Measurements from ENCODE around the gene ZNF598. TPM values are rescaled to one million over a fixed set of nuclear protein-coding genes. Genes with fewer than 3 reads are reported as not detected.

Gene ZNF598
- total RNA-seq, 1 experiment from 2014 or later, result 22.9 TPM

DNA sequence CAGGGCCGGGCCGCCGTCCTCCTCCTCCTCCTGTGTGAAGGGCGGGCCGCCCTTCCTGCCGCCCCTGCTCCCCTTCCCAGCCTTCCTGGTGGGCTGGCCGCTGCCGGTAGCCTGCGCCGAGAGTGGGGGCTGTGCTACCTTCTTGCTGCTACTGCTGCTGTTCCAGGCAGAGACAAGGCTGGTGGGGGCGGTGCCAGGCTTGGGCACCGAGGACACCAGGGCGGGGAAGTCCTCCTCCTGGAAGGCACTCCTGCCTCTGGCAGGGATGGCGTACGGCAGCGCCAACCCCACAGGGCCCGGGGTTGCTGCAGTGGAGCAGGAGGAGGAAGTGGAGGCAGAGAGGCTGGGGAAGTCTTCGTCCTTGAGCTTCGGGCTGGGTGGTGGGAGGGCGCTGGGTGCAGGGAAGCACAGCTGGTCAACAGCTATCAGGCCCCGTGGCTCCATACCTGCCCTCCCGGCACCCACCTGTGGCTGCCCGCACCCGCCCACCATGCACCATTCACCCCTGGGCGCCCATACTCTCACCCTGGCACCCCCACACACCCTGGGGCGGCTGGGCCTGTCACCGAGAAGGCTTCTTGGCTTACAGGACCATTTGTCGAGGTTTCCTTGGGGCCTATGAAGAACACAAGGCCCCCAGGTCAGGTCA lies 9.6 kb downstream of the ZNF598 start:
- no peak overlapping the region for H3K4me3 ChIP-seq
- no peaks in the 10 kb centered on the region for H3K9me3 ChIP-seq (replicated peaks)
- peaks cover 32% of the 10 kb centered on the region for H3K36me3 ChIP-seq
- no peak overlapping the region for H3K27ac ChIP-seq
- DNase-seq, result no peak
- H3K4me1 ChIP-seq, result peaks cover 10% of the 10 kb centered on the region; the same call in 1 of the 2 replicates
- H3K27me3 ChIP-seq, result no peaks in the 10 kb centered on the region

DNA sequence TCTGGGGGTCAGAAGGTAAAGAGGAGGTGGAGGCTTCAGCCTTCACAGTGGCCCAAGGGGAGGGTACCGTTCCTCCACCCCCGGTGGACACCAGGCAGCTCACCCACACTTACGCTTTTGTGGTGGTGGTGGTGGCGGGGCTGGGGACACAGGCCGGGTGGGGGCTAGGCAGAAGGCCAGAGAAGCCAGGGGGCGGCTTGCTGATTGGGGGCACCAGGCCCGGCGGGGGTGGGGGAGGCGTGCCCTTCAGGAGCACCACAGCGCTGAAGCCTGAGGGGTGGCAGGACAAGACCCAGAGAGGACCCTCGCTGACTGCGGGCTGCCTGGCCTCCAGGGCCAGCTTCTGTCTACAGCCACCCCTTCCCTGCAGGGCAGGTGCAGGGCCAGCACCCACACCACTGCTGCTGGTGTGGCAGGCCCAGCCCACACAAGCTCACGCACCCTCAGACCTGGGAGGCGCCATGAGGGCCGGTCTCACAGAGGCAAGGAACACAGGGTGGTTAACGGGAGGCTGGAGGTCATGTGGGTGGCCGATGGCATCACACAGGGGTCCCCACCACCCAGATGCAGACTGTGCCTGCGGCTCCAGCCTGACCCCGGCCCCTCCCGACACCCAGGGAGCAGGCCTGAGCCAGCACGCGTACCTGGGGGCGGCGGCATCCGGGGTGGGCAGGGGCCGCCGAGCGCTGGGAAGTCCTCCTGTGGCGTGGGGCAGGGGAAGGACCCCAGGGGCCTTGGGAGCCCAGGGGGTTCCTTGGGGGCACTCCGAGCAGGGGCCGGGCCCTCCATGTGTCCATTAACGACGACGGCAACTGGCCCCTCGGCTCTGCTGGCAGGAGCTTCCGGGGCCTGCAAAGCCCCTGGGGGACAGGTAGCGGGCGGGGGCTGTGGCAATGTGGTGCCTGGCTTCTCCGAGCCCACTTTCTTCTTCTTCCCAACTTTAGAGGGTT lies 10.5 kb downstream of the ZNF598 start:
- Histone ChIP-seq H3K36me3 (peaks cover 32% of the 10 kb centered on the region), H3K9me3 (replicated peaks) (no peaks in the 10 kb centered on the region), H3K27me3 (no peaks in the 10 kb centered on the region), H3K4me3 (no peak overlapping the region), H3K27ac (no peak overlapping the region), H3K4me1 (peaks cover 2% of the 10 kb centered on the region; the same call in 1 of the 2 replicates)
- DNase-seq, result no peak

DNA sequence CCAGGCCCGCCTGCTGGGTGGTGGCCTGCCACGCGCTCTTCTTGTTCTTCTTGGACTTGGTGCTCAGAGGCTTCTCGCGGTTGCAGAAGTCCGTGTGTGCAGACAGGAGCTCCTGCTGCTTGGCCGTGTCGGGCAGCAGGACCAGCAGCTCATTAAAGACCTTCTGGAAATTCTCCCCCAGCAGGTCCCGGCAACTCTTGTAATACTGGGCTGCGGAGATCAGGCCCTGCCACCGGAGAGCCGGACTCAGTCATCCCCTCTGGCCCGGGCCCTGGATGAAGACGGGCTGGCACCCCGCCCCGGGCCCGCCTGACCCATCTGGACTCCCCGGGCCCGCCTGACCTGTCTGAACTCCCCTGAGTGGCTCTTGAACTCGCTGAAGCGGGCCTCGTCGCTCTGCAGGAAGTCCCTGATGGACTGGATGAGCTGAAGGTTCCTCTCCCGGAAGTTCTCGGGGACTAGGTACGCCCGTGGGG lies 11.2 kb downstream of the ZNF598 start:
- peaks cover 32% of the 10 kb centered on the region for H3K36me3 ChIP-seq
- H3K4me1 ChIP-seq, result no peaks in the 10 kb centered on the region
- DNase-seq, result no peak
- H3K27ac ChIP-seq, result no peak overlapping the region
- no peak overlapping the region for H3K4me3 ChIP-seq
- no peaks in the 10 kb centered on the region for H3K27me3 ChIP-seq
- H3K9me3 ChIP-seq (replicated peaks), result no peaks in the 10 kb centered on the region

DNA sequence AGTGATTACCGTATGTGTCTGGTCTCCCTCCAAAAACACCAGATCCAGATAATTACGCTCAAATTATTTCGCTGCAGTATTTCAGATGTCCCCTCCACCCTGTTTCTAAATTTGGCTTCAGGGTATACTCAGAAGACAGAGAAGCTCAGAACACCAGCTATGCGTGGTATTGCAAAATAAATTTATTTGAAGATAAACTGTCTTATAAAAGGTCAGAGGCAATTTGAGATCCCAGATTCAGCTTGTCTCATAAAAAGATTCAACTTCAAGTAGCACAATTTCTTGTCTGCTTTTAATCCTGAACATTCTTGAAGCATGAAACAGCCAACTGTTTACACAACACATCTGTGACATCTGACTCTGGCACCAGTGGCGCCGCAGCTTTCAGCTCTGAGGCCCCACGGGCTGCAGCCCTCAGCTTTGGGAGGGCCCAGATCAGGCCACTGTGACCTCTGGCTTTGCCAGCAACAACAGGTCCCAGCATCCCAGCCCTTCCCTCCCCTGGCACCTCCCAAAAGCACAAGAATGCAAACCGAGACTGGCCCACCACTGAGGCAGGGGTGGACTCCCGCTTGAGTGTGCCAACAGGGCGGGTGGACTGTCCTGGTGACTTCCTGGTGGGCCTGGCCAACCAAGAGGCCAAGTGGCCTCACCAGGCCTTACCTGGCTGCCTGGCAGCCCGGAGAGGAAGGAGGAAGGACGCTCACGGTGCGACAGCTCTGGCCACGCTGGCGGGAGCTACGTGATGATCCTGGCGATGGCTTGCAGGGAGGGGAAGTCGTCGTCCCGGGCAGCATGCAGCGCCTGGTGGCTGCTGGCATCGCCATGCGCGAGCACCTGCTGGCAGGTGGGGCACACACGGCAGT lies 11.9 kb downstream of the ZNF598 start:
- Histone ChIP-seq H3K36me3 (peaks cover 25% of the 10 kb centered on the region), H3K9me3 (replicated peaks) (no peaks in the 10 kb centered on the region), H3K4me3 (no peak overlapping the region), H3K27ac (no peak overlapping the region), H3K4me1 (no peaks in the 10 kb centered on the region), H3K27me3 (no peaks in the 10 kb centered on the region)
- DNase-seq, result no peak

DNA sequence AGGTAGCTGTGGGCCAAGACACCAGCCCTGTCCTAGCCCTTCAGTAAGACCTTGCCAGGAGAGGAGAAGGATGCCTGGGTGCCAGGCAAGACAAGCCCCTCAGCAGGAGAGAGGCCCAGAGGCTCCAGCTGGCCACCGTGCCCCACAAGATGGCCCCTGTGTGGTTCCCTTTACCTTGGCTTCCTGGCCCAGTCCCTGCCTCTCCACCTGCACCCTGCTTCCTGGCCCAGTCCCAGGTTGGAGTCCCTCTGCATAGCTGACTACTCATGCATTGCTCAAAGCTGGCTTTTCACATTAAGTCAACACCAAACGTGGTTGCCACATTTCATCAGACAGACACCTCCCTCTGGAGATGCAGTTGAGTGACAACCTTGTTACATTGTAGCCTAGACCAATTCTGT lies 15.9 kb downstream of the ZNF598 start:
- Histone ChIP-seq H3K27ac (no peak overlapping the region), H3K36me3 (peaks cover 4% of the 10 kb centered on the region; the same call in 1 of the 2 replicates), H3K27me3 (peaks cover 8% of the 10 kb centered on the region), H3K4me1 (no peaks in the 10 kb centered on the region; the same call in 1 of the 2 replicates), H3K9me3 (replicated peaks) (no peaks in the 10 kb centered on the region), H3K4me3 (no peak overlapping the region)
- no peak for DNase-seq

DNA sequence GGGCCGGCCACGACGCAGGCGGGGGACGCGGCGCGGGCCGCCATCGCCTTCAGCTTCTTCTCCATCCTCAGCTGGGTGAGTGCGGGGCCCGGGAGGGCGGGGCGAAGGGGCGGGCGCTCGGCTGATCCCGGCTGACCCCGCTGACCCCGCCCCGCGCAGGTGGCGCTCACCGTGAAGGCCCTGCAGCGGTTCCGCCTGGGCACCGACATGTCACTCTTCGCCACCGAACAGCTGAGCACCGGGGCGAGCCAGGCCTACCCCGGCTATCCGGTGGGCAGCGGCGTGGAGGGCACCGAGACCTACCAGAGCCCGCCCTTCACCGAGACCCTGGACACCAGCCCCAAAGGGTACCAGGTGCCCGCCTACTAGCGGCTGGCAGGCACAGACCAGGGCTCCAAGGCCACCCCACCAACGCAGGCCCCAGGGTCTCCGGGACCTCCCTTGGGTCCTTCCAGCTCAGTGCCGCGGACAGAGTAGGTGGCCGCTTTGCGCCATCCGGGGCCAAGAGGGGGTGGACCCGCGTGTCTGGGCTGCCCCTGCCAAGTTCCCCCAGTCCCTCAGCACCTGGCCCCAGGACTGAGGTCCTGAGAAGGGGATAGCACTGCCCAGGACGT lies 16.8 kb downstream of the ZNF598 start:
- Histone ChIP-seq H3K4me3 (no peak overlapping the region), H3K27me3 (peaks cover 8% of the 10 kb centered on the region), H3K9me3 (replicated peaks) (no peaks in the 10 kb centered on the region), H3K36me3 (peaks cover 4% of the 10 kb centered on the region; the same call in 1 of the 2 replicates), H3K4me1 (no peaks in the 10 kb centered on the region; the same call in 1 of the 2 replicates), H3K27ac (no peak overlapping the region)
- DNase-seq, result no peak

DNA sequence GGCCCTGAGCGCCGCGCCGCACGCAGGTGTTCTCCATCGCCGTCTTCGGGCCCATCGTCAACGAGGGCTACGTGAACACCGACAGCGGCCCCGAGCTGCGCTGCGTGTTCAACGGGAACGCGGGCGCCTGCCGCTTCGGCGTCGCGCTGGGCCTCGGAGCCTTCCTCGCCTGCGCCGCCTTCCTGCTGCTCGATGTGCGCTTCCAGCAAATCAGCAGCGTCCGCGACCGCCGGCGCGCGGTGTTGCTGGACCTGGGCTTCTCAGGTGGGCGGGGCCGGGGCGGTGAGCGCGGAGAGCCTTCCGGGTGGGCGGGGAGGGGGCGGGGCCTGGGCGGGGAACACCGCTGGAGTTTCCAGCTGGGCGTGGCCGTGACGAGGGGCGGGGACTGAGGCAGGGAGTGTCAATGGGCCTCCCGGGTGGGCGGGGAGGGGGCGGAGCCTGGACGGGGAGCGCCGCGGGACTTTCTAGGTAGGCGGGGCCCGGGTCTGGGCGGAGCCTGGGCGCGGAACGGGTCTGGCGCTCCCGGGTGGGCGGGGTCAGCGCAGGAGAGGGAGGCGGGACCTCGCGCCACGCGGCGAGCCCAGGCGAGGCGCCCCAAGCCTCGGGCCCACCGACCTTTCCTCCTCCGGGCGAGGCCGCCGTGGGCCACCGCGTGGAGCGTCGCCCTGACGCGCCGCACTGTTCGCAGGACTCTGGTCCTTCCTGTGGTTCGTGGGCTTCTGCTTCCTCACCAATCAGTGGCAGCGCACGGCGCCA lies 17.5 kb downstream of the ZNF598 start:
- H3K27me3 ChIP-seq, result peaks cover 8% of the 10 kb centered on the region
- H3K4me3 ChIP-seq, result no peak overlapping the region
- no peak for DNase-seq
- H3K27ac ChIP-seq, result no peak overlapping the region
- no peaks in the 10 kb centered on the region; the same call in 1 of the 2 replicates for H3K36me3 ChIP-seq
- H3K4me1 ChIP-seq, result no peaks in the 10 kb centered on the region; the same call in 1 of the 2 replicates
- H3K9me3 ChIP-seq (replicated peaks), result no peaks in the 10 kb centered on the region

DNA sequence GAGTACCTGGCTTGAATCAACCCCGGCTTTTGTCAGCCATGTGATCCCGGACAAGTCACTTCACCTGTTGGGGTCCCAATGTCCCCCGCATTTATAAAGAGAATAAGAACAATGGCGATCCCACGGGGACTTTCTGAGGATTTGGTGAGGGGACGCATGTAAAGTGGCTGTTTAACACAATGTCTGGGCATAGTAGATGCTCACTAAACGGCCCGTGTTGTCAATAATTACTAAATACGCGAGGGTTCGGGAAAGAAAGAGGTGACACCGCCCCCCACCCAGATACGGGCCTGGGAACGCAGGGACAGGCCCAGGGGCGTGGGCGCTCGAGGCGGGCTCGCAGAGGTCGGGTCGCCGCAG lies 18.1 kb downstream of the ZNF598 start:
- H3K4me3 ChIP-seq, result no peak overlapping the region
- DNase-seq, result no peak
- peaks cover 8% of the 10 kb centered on the region for H3K27me3 ChIP-seq

DNA sequence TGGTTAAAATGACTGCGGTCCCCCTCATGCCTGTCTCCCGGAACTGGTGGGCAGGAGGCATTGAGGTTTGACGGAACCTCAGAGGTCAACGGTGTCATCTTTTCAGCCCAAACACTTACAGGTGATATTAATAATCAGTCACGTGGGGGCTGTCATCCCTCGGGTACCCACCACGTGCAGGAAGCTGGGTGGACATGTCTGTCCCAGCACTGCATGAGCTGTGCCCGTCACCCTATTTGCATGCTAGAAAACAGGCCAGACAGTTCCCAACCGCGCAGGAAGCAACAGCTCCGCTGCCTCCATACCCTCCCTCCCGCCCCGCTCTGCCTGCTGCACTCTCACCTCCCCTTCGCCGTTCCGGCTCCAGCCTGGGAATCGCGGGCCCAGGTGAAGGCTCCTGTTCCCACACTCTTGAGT lies 18.5 kb downstream of the ZNF598 start:
- Histone ChIP-seq H3K4me3 (no peak overlapping the region), H3K27ac (no peak overlapping the region), H3K4me1 (no peaks in the 10 kb centered on the region; the same call in 1 of the 2 replicates), H3K9me3 (replicated peaks) (no peaks in the 10 kb centered on the region), H3K27me3 (peaks cover 8% of the 10 kb centered on the region), H3K36me3 (no peaks in the 10 kb centered on the region)
- no peak for DNase-seq

More for the DNA sequence above, 18.1 kb downstream of the ZNF598 start:
- H3K4me1 ChIP-seq, result no peaks in the 10 kb centered on the region; the same call in 1 of the 2 replicates
- no peaks in the 10 kb centered on the region for H3K9me3 ChIP-seq (replicated peaks)
- H3K36me3 ChIP-seq, result no peaks in the 10 kb centered on the region
- H3K27ac ChIP-seq, result no peak overlapping the region

DNA sequence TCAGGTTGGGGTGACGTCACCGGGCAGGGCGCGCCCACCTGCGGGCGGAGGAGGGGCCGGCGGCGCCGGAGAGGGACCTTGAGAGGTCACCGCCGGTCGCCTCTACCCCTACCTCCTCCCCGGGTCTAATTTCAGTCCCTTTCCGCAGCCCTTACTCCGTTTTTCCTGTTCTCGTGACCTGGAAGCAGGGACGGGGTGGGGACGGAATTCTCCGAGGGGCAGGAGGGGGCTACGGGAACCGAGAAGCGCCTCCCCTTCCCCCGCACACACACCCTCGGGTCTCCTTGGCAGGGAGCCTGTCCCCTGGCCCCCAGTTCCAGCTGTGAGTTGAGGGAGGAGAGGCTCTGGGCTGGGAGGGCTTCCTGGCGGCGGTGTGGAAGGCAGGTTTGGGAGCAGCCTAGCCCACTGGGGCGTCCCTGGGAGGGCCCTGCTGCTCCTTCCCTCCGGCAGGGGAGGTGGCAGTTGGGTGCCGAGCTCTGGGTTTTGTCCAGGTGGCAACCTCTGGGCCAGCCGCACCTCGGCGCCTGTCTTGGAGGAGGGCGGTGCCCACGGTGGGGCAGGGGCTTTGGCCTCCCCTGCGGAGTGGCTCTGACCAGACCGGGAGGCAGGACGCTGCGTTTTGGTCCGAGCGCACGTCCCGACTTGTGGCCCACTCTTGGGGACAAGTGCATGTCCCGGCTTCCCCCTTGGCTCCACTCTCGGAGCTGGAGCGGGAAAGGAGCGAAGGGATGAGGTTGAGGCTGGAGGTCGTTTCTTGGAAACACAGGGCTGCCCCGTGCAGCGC lies 19.1 kb downstream of the ZNF598 start:
- Histone ChIP-seq H3K4me3 (peak overlapping the region; percentile 49), H3K9me3 (replicated peaks) (no peaks in the 10 kb centered on the region), H3K4me1 (no peaks in the 10 kb centered on the region; the same call in 1 of the 2 replicates), H3K27ac (no peak overlapping the region), H3K36me3 (no peaks in the 10 kb centered on the region), H3K27me3 (peaks cover 8% of the 10 kb centered on the region)
- DNase-seq, result no peak

DNA sequence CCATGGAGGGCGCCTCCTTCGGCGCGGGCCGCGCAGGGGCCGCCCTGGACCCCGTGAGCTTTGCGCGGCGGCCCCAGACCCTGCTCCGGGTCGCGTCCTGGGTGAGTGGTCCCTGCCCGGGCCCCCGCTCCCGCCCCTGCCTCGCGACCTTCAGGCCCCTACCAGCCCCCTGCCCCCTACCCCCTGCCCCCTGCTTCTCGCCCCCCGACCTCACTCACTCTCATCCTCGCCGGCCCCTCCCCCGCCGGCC lies 19.6 kb downstream of the ZNF598 start:
- Histone ChIP-seq H3K4me1 (no peaks in the 10 kb centered on the region; the same call in 1 of the 2 replicates), H3K9me3 (replicated peaks) (no peaks in the 10 kb centered on the region), H3K27ac (no peak overlapping the region), H3K27me3 (peaks cover 8% of the 10 kb centered on the region), H3K4me3 (peak overlapping the region; percentile 49), H3K36me3 (no peaks in the 10 kb centered on the region)
- no peak for DNase-seq

DNA sequence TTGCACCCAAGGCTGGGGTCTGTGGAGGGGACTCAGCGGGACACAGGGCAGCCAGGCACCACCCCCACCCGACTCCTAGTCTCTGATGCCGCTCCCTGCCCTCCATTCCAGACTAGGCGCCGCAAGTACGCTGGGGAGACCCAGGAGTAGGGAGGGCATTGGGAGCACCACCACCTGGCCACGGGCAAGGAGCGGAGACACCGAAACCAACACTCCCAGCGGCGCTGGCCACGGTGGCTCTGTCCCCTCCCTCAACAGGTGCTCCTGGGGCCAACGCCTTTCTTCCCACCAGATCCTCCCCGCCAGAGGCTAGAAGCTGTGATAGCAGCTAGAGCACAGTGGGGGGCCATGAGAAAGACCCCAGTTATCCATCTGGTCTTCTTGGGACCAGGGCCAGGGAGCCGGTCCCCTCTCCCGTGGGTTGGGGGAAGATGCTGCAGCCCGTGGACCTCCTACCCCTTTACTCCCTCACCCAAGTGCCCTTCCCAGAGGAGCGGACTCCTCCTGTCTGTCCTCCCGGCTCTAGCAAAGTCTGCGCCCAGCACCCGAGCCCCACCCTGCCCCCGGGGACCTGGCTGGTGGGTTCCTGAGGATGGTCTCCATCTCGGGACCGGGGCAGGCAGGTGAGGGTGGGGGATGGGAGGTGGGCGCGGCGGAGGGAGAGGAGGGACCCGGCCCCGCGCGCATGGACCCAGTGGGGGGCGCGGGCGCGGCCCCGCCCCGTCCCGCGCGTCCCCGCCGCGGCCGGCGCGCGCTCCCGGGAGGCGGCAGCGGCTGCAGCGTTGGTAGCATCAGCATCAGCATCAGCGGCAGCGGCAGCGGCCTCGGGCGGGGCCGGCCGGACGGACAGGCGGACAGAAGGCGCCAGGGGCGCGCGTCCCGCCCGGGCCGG lies 20.2 kb downstream of the ZNF598 start, which contains the start of gene SYNGR3:
TSS of gene SYNGR3 (plus strand) at position 762 of the 892 bp plus-strand sequence. CDS start 133 bp downstream, outside the sequence.
- peaks cover 8% of the 10 kb centered on the region for H3K27me3 ChIP-seq
- no peaks in the 10 kb centered on the region for H3K36me3 ChIP-seq
- DNase-seq, result no peak
- H3K9me3 ChIP-seq (replicated peaks), result no peaks in the 10 kb centered on the region
- H3K4me1 ChIP-seq, result no peaks in the 10 kb centered on the region; the same call in 1 of the 2 replicates
- H3K27ac ChIP-seq, result no peak within 1 kb of the TSS
- peak within 1 kb of the TSS; percentile 49 for H3K4me3 ChIP-seq

All from SJCRH30 (cell line).